ENCODE data around the gene HLA-B. TPM values are rescaled to one million over a fixed set of nuclear protein-coding genes. Genes with fewer than 3 reads are reported as not detected.

HLA-B gene
- total and polyA plus RNA-seq, 2 of the 8 experiments (the other 6 are each of a cell fraction or from before 2014, with no cell fraction given) = 154 to 233 TPM

GRCh38 chr6:31378721-31379103 lies 21.7 kb upstream of the HLA-B start:
- H2BK20ac ChIP-seq (ENCODE audit: low read length) = no peak overlapping the region
- FAIRE-seq = no peak
- CTCF ChIA-PET (ENCODE audit: partially characterized antibody) = interaction anchor here (0.8 to 2.0 kb wide), 2 partner anchors 12 to 81 kb away, joined by 3 to 9 read pairs; no protein-coding TSS in a partner anchor
- no peak for TF ChIP-seq POLR2AphosphoS5 (IDR thresholded peaks at IDR 0.05; ENCODE audit: low read depth, low read length)

More at GRCh38 chr6:31378721-31379103, 21.7 kb upstream of the HLA-B start:
- no peak overlapping the region for H2AK5ac ChIP-seq (ENCODE audit: low read depth, low read length)
- H3K9ac ChIP-seq (replicated peaks in 1 of 4; ENCODE audit: extremely low read depth in 1 of 4, low read depth in 3 of 4, low read length in 3 of 4) = no peak overlapping the region
- H3K4ac ChIP-seq (replicated peaks; ENCODE audit: insufficient read length, low read depth, low read length) = no peak overlapping the region
- H2BK15ac ChIP-seq (ENCODE audit: low read length) = no peak overlapping the region
- no peak overlapping the region for H2BK120ac ChIP-seq (replicated peaks; ENCODE audit: low read depth, low read length)
- peaks cover 0 to 3% (median 0%) of the 10 kb centered on the region in 4 experiments; a peak in 1 of 7 replicates for H3K27me3 ChIP-seq (replicated peaks in 1 of 4; ENCODE audit: control insufficient read depth in 3 of 4, extremely low read depth in 1 of 4, insufficient read depth in 3 of 4, low read length in 3 of 4)
- no peak for DNase-seq (ENCODE audit: low read depth in 1 of 2, low spot score in 2 of 2)
- H3K56ac ChIP-seq (replicated peaks; ENCODE audit: insufficient read length, low read depth, low read length) = no peak overlapping the region
- no peaks in the 10 kb centered on the region for H3K23me2 ChIP-seq (ENCODE audit: low read depth, low read length)
- H4K91ac ChIP-seq (replicated peaks; ENCODE audit: insufficient read length, low read length) = no peak overlapping the region
- H4K20me1 ChIP-seq (replicated peaks in 1 of 2; ENCODE audit: control insufficient read depth in 1 of 2, insufficient read depth in 2 of 2, low read length in 2 of 2) = no peaks in the 10 kb centered on the region
- no peaks in the 10 kb centered on the region for H3K36me3 ChIP-seq (ENCODE audit: control insufficient read depth in 2 of 4, insufficient read depth in 4 of 4, low read length in 3 of 4)
- no peak overlapping the region for H2AFZ ChIP-seq (ENCODE audit: low read length)
- H4K5ac ChIP-seq (ENCODE audit: insufficient read length, low read depth, low read length) = no peak overlapping the region
- H3K79me1 ChIP-seq (ENCODE audit: low read depth, low read length) = no peaks in the 10 kb centered on the region
- H2BK5ac ChIP-seq (ENCODE audit: low read depth, low read length) = no peak overlapping the region
- no peaks in the 10 kb centered on the region for H3K79me2 ChIP-seq (ENCODE audit: control insufficient read depth in 1 of 2, insufficient read depth in 2 of 2, low read length in 2 of 2)
- 82% methylated on average over 6 of the region's 6 CpGs; no CpG with 5 or more reads in 1 of the 2 experiments for WGBS, 2 experiments (ENCODE audit: extremely low coverage in 1 of 2, insufficient coverage in 1 of 2, insufficient read length in 1 of 2, insufficient replicate concordance in 2 of 2, low coverage in 1 of 2, low lambda C conversion rate in 2 of 2, missing lambda C conversion rate in 1 of 2)
- POLR2A ChIA-PET (ENCODE audit: partially characterized antibody) = interaction anchor here (0.6 kb wide), 1 partner anchor 25 kb away, joined by 3 read pairs; the partner anchor contains the start of gene MICA
- no peak overlapping the region for H3K4me3 ChIP-seq (ENCODE audit: extremely low read depth in 1 of 4, insufficient read depth in 2 of 4, low read depth in 3 of 4, low read length in 4 of 4)
- H4K8ac ChIP-seq (ENCODE audit: extremely low read depth, insufficient read depth, low read length) = no peak overlapping the region
- H3K4me2 ChIP-seq (ENCODE audit: insufficient read depth in 1 of 2, low read depth in 2 of 2, low read length in 2 of 2) = no peak overlapping the region
- no peaks in the 10 kb centered on the region for H3K9me3 ChIP-seq (ENCODE audit: insufficient read depth in 2 of 2, low read depth in 1 of 2, low read length in 1 of 2)
- H3K27ac ChIP-seq (ENCODE audit: low read depth, low read length) = no peak overlapping the region
- 0 out of 2 replicates have a peak overlapping the region, but pooled peaks have one; percentile 27 for H2BK12ac ChIP-seq (ENCODE audit: low read depth, low read length)
- no peaks in the 10 kb centered on the region for H3K4me1 ChIP-seq (replicated peaks in 1 of 4; ENCODE audit: control insufficient read depth in 3 of 4, insufficient read depth in 4 of 4, low read length in 3 of 4)
- H3K14ac ChIP-seq (ENCODE audit: insufficient read length) = no peak overlapping the region
- H3K23ac ChIP-seq (ENCODE audit: insufficient read length) = no peak overlapping the region
- H3K18ac ChIP-seq (ENCODE audit: extremely low read depth, low read length) = no peak overlapping the region
